ENCODE measurements around the gene CCDC170. TPM values are rescaled to one million over a fixed set of nuclear protein-coding genes. Genes with fewer than 3 reads are reported as not detected.

The CCDC170 gene
- total and polyA plus RNA-seq, 2 of the 8 experiments (the other 6 are each of a cell fraction or from before 2014, with no cell fraction given) = 0.06 to 0.09 TPM

- no peak for TF ChIP-seq KDM1A (IDR thresholded peaks at IDR 0.05; ENCODE audit: borderline replicate concordance, low read length)
- no peak for TF ChIP-seq CHD1 (IDR thresholded peaks at IDR 0.05; ENCODE audit: low read depth, low read length)
- no peak for TF ChIP-seq USF2 (IDR thresholded peaks at IDR 0.05; ENCODE audit: low read length)
- TF ChIP-seq CTBP2 (IDR thresholded peaks at IDR 0.05; ENCODE audit: borderline replicate concordance, insufficient read depth, insufficient read length, low read length) = no peak
- TF ChIP-seq SIX5 (IDR thresholded peaks at IDR 0.05; ENCODE audit: low read depth, low read length) = no peak
- TF ChIP-seq EP300 (IDR thresholded peaks at IDR 0.05; ENCODE audit: borderline replicate concordance in 1 of 2, low read depth in 2 of 2, low read length in 2 of 2) = no peak
- TF ChIP-seq E2F6 (IDR thresholded peaks at IDR 0.05) = no peak
Measured at GRCh38 chr6:151495380-151495779, 1.6 kb downstream of the CCDC170 start (continued).
